ENCODE measurements around the gene ACOT7.
A peak's percentile ranks its signal among the peaks of the same experiment; 100 is the strongest.

ACOT7 gene

DNA sequence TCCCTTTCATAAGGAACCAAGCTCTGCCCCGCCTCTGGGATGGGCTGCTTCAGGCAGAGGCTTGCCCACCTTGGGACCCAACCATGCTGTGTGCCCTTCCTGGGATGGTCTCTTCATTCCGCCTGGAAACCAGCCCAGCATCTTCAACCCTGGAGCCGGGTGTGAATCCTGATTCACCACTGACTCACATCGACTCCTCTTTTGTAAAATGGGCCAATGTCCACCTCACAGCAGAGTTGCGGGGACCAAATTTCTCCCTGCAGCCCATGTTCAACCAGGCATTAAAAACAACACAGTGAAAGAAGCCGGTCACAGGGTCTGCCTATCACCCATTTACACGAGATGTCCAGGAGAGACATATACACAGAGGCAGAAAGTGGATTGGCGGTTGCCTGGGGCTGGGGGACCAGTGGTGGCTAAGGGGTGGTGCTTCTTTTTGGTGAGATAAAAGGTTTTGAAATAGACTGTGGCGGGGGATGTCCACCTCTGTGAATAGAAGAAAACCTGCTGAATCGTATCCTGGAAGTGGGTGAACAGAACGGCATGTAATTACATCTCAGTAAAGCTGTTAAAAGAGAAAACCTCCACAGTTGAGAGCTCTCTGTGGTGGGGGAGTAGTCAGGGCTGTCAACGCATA is 125.8 kb downstream of the ACOT7 start:
- H3K27me3 ChIP-seq (ENCODE audit: control insufficient read depth, insufficient read depth, low read length): no peaks in the 10 kb centered on the region
- peaks cover 3% of the 10 kb centered on the region for H3K36me3 ChIP-seq (ENCODE audit: insufficient read depth, low read length)
- no peak overlapping the region for H3K4me3 ChIP-seq (ENCODE audit: low read length)
- no peak overlapping the region for H3K4me2 ChIP-seq (ENCODE audit: low read length)
- H3K4me1 ChIP-seq (ENCODE audit: control insufficient read depth, insufficient read depth, low read length): peaks cover 23% of the 10 kb centered on the region
- H3K9me3 ChIP-seq (replicated peaks; ENCODE audit: low read length): no peaks in the 10 kb centered on the region
- no peak overlapping the region for H3K9ac ChIP-seq (ENCODE audit: low read depth, low read length)

- Histone ChIP-seq H3K4me1 (ENCODE audit: control insufficient read depth, insufficient read depth, low read length) (peaks cover 34% of the 10 kb centered on the region), H3K4me2 (ENCODE audit: low read length) (no peak overlapping the region), H3K9ac (ENCODE audit: low read depth, low read length) (no peak overlapping the region)
These were observed 126.9 kb downstream of the ACOT7 start for GRCh38 chr1:6266641-6267040.

GRCh38 chr1:6265151-6265550 is 128.4 kb downstream of the ACOT7 start:
- H3K4me2 ChIP-seq (ENCODE audit: low read length): no peak overlapping the region
- no peaks in the 10 kb centered on the region for H3K27me3 ChIP-seq (ENCODE audit: control insufficient read depth, insufficient read depth, low read length)
- H3K36me3 ChIP-seq (ENCODE audit: insufficient read depth, low read length): peaks cover 3% of the 10 kb centered on the region
- no peak overlapping the region for H3K9ac ChIP-seq (ENCODE audit: low read depth, low read length)
- peaks cover 39% of the 10 kb centered on the region for H3K4me1 ChIP-seq (ENCODE audit: control insufficient read depth, insufficient read depth, low read length)
- no peak overlapping the region for H3K4me3 ChIP-seq (ENCODE audit: low read length)
- no peaks in the 10 kb centered on the region for H3K9me3 ChIP-seq (replicated peaks; ENCODE audit: low read length)

More at GRCh38 chr1:6266641-6267040, 126.9 kb downstream of the ACOT7 start:
- Histone ChIP-seq H3K36me3 (ENCODE audit: insufficient read depth, low read length) (peaks cover 3% of the 10 kb centered on the region), H3K27me3 (ENCODE audit: control insufficient read depth, insufficient read depth, low read length) (no peaks in the 10 kb centered on the region), H3K4me3 (ENCODE audit: low read length) (no peak overlapping the region), H3K9me3 (replicated peaks; ENCODE audit: low read length) (no peaks in the 10 kb centered on the region)

DNA sequence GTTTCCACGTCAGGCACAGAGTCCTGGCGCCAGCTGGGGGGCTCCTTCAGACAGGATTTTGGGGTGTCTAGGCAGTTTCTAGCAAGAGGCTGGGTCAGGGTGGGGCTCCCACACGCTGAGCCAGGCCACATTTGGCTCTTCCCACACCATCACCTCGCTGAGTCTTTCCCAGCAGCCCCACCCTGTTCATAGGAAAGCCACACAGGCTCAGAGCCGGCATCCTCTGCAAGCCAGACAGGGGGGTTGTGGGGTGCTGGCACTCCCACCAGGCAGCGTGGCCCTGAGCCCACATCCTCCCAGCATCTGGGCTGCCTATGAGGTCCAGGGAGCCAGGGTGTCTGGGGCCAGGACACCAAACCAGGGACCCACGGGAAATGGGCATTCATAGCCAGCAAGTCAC is 129.9 kb downstream of the ACOT7 start:
- H3K4me1 ChIP-seq (ENCODE audit: control insufficient read depth, insufficient read depth, low read length): peaks cover 45% of the 10 kb centered on the region
- H3K4me2 ChIP-seq (ENCODE audit: low read length): no peak overlapping the region
- no peak overlapping the region for H3K9ac ChIP-seq (ENCODE audit: low read depth, low read length)
- H3K27me3 ChIP-seq (ENCODE audit: control insufficient read depth, insufficient read depth, low read length): no peaks in the 10 kb centered on the region
- H3K36me3 ChIP-seq (ENCODE audit: insufficient read depth, low read length): no peaks in the 10 kb centered on the region
- H3K9me3 ChIP-seq (replicated peaks; ENCODE audit: low read length): no peaks in the 10 kb centered on the region
- H3K4me3 ChIP-seq (ENCODE audit: low read length): no peak overlapping the region

GRCh38 chr1:6262555-6263420 is 130.8 kb downstream of the ACOT7 start:
- Histone ChIP-seq H3K9ac (ENCODE audit: low read depth, low read length) (no peak overlapping the region), H3K4me3 (ENCODE audit: low read length) (no peak overlapping the region), H3K4me1 (ENCODE audit: control insufficient read depth, insufficient read depth, low read length) (peaks cover 41% of the 10 kb centered on the region), H3K4me2 (ENCODE audit: low read length) (peak overlapping the region; percentile 20), H3K36me3 (ENCODE audit: insufficient read depth, low read length) (no peaks in the 10 kb centered on the region), H3K27me3 (ENCODE audit: control insufficient read depth, insufficient read depth, low read length) (no peaks in the 10 kb centered on the region), H3K9me3 (replicated peaks; ENCODE audit: low read length) (no peaks in the 10 kb centered on the region)

GRCh38 chr1:6261615-6261995 is 132.0 kb downstream of the ACOT7 start:
- Histone ChIP-seq H3K4me1 (ENCODE audit: control insufficient read depth, insufficient read depth, low read length) (peaks cover 46% of the 10 kb centered on the region), H3K36me3 (ENCODE audit: insufficient read depth, low read length) (no peaks in the 10 kb centered on the region), H3K4me2 (ENCODE audit: low read length) (peak overlapping the region; percentile 86), H3K4me3 (ENCODE audit: low read length) (peak overlapping the region; percentile 70), H3K9ac (ENCODE audit: low read depth, low read length) (peak overlapping the region; percentile 60), H3K27me3 (ENCODE audit: control insufficient read depth, insufficient read depth, low read length) (no peaks in the 10 kb centered on the region), H3K9me3 (replicated peaks; ENCODE audit: low read length) (no peaks in the 10 kb centered on the region)

DNA sequence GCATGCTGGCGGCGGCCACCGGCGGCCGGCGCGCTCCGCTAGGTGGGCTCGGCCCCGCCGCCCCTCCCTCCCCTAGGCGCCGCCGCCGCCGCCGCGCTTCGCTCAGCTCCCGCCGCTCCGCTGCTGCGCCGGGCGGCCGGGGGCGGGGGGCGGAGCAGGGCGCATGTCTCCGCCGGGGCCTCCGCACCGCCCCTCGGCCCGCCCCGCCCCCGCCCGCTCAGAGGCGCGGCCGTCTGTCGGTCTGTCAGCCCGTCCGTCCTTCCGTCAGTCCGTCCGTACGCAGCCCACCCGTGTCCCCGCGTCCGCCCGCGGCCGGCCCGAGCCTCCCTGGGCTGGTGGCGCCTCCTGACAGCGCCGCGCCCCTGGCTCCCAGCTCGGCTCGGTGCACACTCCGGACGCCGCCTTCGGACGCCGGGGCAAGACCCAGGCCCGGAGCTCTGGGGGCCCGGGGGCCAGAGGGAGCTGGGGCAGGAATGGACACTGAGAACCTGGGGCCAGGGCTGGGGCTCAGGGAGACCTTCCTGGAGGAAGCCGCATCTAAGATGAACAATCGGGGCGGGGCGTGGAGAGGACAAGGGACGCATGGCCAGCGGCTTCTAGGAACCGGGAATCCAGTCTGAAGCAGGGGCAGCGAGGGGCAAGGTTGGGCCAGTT is 132.5 kb downstream of the ACOT7 start, which contains the start of gene GPR153:
Gene GPR153 (minus strand): TSS at position 138 of the 654 bp plus-strand sequence. CDS start 6,193 bp downstream, outside the sequence.
- Histone ChIP-seq H3K36me3 (ENCODE audit: insufficient read depth, low read length) (no peaks in the 10 kb centered on the region), H3K27me3 (ENCODE audit: control insufficient read depth, insufficient read depth, low read length) (no peaks in the 10 kb centered on the region), H3K4me3 (ENCODE audit: low read length) (peak within 1 kb of the TSS; percentile 70), H3K9ac (ENCODE audit: low read depth, low read length) (peak within 1 kb of the TSS; percentile 63), H3K9me3 (replicated peaks; ENCODE audit: low read length) (no peaks in the 10 kb centered on the region), H3K4me2 (ENCODE audit: low read length) (peak within 1 kb of the TSS; percentile 86), H3K4me1 (ENCODE audit: control insufficient read depth, insufficient read depth, low read length) (peaks cover 46% of the 10 kb centered on the region)

DNA sequence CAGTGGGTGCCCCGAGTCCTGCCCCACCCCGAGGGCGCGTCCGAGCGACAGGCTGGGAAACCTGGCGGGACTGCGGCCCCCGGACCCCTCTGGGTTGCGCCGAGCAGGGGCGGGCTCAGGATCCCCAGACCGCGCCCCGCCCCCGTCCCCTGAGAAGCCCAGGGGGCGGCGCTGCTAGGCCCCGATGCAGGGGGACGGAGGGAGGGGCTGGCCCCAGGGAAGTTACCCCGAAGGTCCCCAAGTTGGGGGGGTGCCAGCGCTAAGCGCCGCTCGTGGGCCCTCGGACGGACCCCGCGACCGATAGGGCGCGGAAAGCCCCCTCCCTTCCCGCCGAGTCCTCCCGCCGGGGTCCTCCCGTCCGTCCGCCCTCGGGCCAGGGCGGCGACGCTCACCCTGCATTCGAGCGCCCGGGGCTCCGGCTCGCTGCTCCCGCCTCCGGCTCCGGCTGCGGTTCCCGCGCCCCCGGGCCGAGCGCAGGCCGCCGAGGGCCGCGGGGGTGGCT is 133.1 kb downstream of the ACOT7 start:
- no peaks in the 10 kb centered on the region for H3K27me3 ChIP-seq (ENCODE audit: control insufficient read depth, insufficient read depth, low read length)
- no peaks in the 10 kb centered on the region for H3K36me3 ChIP-seq (ENCODE audit: insufficient read depth, low read length)
- H3K4me3 ChIP-seq (ENCODE audit: low read length): peak overlapping the region; percentile 70
- no peaks in the 10 kb centered on the region for H3K9me3 ChIP-seq (replicated peaks; ENCODE audit: low read length)
- peak overlapping the region; percentile 86 for H3K4me2 ChIP-seq (ENCODE audit: low read length)
- peak overlapping the region; percentile 63 for H3K9ac ChIP-seq (ENCODE audit: low read depth, low read length)
- H3K4me1 ChIP-seq (ENCODE audit: control insufficient read depth, insufficient read depth, low read length): peaks cover 46% of the 10 kb centered on the region

DNA sequence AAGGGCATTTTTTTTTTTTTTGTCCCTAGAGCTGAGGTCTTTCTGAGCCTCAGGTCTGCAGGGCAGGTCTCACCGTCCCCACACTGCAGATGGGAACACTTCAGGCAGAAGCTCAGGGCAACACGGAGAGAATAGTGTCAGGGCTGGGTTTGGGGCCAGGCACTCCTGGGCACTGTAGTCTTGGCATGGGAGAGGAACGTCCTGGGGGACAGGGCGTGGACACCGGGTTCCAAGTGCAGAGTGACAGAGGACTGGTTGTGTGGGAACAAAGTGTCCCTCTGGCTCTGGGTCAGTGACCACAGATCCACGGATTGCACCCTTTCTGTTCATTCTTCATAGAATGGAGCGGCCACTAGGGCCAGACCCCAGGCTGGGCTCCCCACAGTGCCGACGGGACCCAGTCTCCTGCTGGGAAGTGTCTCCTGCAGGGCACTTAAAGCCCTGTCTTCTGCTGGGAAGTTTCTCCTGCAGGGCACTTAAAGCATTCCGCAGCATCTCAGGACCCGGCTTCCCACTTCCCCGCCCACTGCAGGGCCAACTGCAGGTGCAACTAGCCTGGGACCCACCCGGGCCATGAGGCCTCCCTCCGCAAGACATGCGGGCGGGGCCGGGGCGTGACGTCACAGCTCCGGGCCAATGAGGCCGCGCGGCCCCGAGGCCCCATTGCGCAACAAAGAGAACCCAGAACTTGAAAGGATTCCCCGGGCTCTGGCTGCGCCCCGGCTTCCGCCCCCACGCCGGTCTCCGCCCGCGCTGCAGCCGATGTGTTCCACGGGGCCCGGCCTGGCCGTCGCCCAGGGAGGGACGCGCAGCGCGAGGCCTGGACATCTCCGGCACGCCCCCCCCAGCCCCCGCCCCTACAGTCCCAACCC is 133.8 kb downstream of the ACOT7 start:
- Histone ChIP-seq H3K27me3 (ENCODE audit: control insufficient read depth, insufficient read depth, low read length) (no peaks in the 10 kb centered on the region), H3K9ac (ENCODE audit: low read depth, low read length) (no peak overlapping the region), H3K9me3 (replicated peaks; ENCODE audit: low read length) (no peaks in the 10 kb centered on the region), H3K4me2 (ENCODE audit: low read length) (peak overlapping the region; percentile 86), H3K4me3 (ENCODE audit: low read length) (peak overlapping the region; percentile 70), H3K4me1 (ENCODE audit: control insufficient read depth, insufficient read depth, low read length) (peaks cover 46% of the 10 kb centered on the region), H3K36me3 (ENCODE audit: insufficient read depth, low read length) (no peaks in the 10 kb centered on the region)

GRCh38 chr1:6258675-6259074 is 134.9 kb downstream of the ACOT7 start:
- H3K9me3 ChIP-seq (replicated peaks; ENCODE audit: low read length): no peaks in the 10 kb centered on the region
- H3K36me3 ChIP-seq (ENCODE audit: insufficient read depth, low read length): no peaks in the 10 kb centered on the region
- no peak overlapping the region for H3K4me2 ChIP-seq (ENCODE audit: low read length)
- H3K9ac ChIP-seq (ENCODE audit: low read depth, low read length): no peak overlapping the region
- H3K27me3 ChIP-seq (ENCODE audit: control insufficient read depth, insufficient read depth, low read length): no peaks in the 10 kb centered on the region
- peaks cover 42% of the 10 kb centered on the region for H3K4me1 ChIP-seq (ENCODE audit: control insufficient read depth, insufficient read depth, low read length)
- H3K4me3 ChIP-seq (ENCODE audit: low read length): no peak overlapping the region

Data from skeletal muscle satellite cell (primary cell).